ENCODE data around the gene USH1G. TPM values are rescaled to one million over a fixed set of nuclear protein-coding genes. Genes with fewer than 3 reads are reported as not detected.
A peak's percentile ranks its signal among the peaks of the same experiment; 100 is the strongest.

Gene USH1G
- total and polyA plus RNA-seq, 12 donors, result not detected

GRCh38 chr17:74873874-74874614, 49.0 kb downstream of the USH1G start:
- ATAC-seq, result no peak
- H3K27ac ChIP-seq, result peak overlapping the region in 9 of 10 donors; percentile 83 to 96 (median 89)
- H3K4me3 ChIP-seq, result peak overlapping the region in 9 of 10 donors; percentile 47 to 78 (median 70)
- DNase-seq, result no peak
- H3K9me3 ChIP-seq, result no peaks in the 10 kb centered on the region
- TF ChIP-seq CTCF (IDR thresholded peaks at IDR 0.05), result no peak
- H3K36me3 ChIP-seq, result no peaks in the 10 kb centered on the region
- intact Hi-C loops (cut with DNase I), result no loop called here
- peaks cover 14 to 37% (median 26%) of the 10 kb centered on the region in 9 donors for H3K4me1 ChIP-seq
- 60% methylated on average over 6 of the region's 6 CpGs for WGBS, 2 donors
- no peaks in the 10 kb centered on the region for H3K27me3 ChIP-seq

- no peak for TF ChIP-seq CTCF (IDR thresholded peaks at IDR 0.05)
- intact Hi-C loops (cut with DNase I), result no loop called here
- 0% methylated on average over 55 of the region's 55 CpGs for WGBS, 2 donors
- ATAC-seq (peak; percentile 94 to 98 (median 96)), DNase-seq (peak; percentile 99 to 100)
- Histone ChIP-seq H3K27ac (peak overlapping the region; percentile 21 to 96 (median 88)), H3K4me1 (peaks cover 14 to 37% (median 25%) of the 10 kb centered on the region in 9 donors), H3K4me3 (peak overlapping the region in 9 of 10 donors; percentile 47 to 78 (median 70)), H3K9me3 (no peaks in the 10 kb centered on the region), H3K36me3 (no peaks in the 10 kb centered on the region), H3K27me3 (no peaks in the 10 kb centered on the region)
These were observed 49.8 kb downstream of the USH1G start for GRCh38 chr17:74873037-74873873.

GRCh38 chr17:74872313-74873036, 50.6 kb downstream of the USH1G start, which contains the start of gene FDXR:
Gene FDXR (minus strand): TSS chr17:74872994. CDS start chr17:74872944, 50 bp downstream.
- DNase-seq, result no peak
- intact Hi-C loops (cut with DNase I), result no loop called here
- H3K4me1 ChIP-seq, result peaks cover 8 to 30% (median 20%) of the 10 kb centered on the region in 9 donors
- no peaks in the 10 kb centered on the region for H3K9me3 ChIP-seq
- no peak for ATAC-seq
- TF ChIP-seq CTCF (IDR thresholded peaks at IDR 0.05), result no peak
- WGBS, 2 donors, result 7 to 9% methylated on average over 38 of the region's 38 CpGs
- H3K27ac ChIP-seq, result peak within 1 kb of the TSS; percentile 21 to 96 (median 88)
- peak within 1 kb of the TSS; percentile 23 to 78 (median 68) for H3K4me3 ChIP-seq
- no peaks in the 10 kb centered on the region for H3K27me3 ChIP-seq
- no peaks in the 10 kb centered on the region for H3K36me3 ChIP-seq

Measured in heart right ventricle (tissue), 16 donors.